Stimulated activated naive CD4-positive, alpha-beta T cell (primary cell): ENCODE results near the gene PCDHB11.
A peak's percentile ranks its signal among the peaks of the same experiment; 100 is the strongest.
"Not testable (repeated sequence)": the region's sequence is repeated elsewhere in the genome, so short reads cannot be mapped to it uniquely, and the experiment has no call there.

Experiments
- DNase-seq, 6 experiments: peaks; one replicate each; lab custom pipeline; 2025; lab: John Stamatoyannopoulos, UW

PCDHB11 gene

DNA sequence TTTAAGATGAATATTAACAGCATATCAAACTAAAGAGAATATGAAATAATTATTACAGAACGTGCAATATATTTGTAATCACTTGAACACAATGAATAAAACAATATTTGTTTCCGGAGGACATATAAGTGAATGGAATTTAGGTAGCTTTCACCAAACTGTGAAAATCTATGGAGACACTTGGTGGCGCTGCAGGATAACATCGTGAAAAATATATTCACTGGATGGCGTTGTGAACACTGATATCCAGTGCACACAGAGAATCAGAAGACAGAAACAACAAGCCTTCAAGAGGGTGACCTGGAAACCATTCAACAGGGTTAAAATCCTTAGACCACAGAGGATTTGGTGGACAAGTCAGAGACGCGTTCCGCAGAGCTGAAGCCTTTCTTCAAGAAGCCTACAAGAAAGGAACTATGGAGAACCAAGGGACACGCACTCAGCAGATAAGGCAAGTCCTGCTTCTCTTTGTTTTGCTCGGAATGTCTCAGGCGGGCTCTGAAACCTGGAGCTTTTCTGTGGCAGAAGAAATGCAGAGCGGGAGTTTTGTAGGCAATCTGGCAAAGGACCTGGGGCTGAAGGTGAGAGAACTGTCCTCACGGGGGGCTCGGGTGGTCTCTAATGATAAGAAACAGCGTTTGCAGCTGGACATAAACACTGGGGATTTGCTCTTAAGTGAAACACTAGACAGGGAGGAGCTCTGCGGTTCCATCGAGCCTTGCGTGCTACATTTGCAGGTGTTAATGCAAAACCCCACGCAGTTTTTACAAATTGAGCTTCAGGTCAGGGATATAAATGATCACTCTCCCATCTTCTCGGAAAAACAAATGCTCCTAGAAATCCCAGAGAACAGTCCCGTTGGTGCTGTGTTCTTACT lies at the start of gene PCDHB11:
PCDHB11 (plus strand) TSS at position 269 of the 877 bp plus-strand sequence; CDS start at position 417, 148 bp downstream.
- no peak for DNase-seq

DNA sequence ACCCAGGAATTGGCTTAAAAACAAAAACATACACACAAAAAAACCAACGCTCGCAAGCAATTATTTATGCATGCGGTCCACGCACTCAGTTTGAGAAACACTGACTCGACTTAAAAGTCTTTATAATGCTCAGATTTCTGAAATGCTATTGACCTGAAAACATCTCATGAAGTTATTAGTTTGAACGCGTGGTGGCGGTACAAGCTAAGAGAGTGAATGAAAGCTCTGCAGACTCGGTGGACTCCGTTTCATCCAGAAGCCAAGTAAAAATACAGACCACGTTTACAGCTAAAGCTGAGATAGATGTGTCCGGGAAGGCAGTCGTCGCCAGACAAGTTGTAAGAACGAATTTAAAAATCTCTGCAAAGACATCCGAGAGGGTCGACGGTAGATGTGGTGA lies 49.6 kb upstream of the PCDHB11 start, which contains the start of gene PCDHB6:
PCDHB6 (plus strand) TSS at position 246 of the 400 bp plus-strand sequence. CDS start 201 bp downstream, outside the sequence.
- no peak for DNase-seq

DNA sequence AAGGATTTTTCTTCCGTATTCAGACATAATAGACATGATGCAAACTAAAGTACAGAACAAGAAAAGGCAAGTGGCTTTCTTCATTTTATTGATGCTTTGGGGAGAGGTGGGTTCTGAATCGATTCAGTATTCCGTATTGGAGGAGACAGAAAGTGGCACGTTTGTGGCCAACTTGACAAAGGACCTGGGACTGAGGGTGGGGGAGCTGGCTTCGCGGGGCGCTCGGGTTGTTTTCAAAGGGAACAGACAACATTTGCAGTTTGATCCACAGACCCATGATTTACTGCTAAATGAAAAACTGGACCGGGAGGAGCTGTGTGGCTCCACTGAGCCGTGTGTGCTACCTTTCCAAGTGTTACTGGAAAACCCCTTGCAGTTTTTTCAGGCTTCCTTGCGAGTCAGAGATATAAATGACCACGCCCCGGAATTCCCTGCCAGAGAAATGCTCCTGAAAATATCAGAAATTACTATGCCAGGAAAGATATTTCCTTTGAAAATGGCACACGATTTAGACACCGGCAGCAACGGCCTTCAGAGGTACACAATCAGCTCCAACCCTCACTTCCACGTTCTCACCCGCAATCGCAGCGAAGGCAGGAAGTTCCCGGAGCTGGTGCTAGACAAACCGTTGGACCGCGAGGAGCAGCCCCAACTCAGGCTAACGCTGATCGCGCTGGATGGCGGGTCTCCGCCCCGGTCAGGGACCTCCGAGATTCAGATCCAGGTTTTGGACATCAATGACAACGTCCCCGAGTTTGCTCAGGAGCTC lies 49.0 kb upstream of the PCDHB11 start:
- DNase-seq: no peak

DNA sequence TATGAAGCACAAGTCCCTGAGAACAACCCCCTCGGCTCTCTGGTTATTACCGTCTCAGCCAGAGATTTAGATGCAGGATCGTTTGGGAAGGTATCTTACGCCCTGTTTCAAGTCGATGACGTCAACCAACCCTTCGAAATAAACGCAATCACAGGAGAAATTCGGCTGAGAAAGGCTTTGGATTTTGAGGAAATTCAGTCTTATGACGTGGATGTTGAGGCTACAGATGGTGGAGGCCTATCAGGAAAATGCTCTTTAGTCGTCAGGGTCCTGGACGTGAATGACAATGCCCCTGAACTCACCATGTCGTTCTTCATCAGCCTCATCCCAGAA lies 48.5 kb upstream of the PCDHB11 start:
- DNase-seq: no peak

DNA sequence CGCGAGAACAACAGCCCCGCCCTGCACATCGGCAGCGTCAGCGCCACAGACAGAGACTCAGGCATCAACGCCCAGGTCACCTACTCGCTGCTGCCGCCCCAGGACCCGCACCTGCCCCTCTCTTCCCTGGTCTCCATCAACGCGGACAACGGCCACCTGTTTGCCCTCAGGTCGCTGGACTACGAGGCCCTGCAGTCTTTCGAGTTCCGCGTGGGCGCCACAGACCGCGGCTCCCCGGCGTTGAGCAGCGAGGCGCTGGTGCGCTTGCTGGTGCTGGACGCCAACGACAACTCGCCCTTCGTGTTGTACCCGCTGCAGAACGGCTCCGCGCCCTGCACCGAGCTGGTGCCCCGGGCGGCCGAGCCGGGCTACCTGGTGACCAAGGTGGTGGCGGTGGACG lies 47.8 kb upstream of the PCDHB11 start:
- DNase-seq: not testable (repeated sequence)

DNA sequence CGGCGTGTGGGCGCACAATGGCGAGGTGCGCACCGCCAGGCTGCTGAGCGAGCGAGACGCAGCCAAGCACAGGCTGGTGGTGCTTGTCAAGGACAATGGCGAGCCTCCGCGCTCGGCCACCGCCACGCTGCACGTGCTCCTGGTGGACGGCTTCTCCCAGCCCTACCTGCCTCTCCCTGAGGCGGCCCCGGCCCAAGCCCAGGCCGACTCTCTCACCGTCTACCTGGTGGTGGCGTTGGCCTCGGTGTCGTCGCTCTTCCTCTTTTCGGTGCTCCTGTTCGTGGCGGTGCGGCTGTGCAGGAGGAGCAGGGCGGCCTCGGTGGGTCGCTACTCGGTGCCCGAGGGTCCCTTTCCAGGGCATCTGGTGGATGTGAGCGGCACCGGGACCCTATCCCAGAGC lies 47.3 kb upstream of the PCDHB11 start:
- not testable (repeated sequence) for DNase-seq

DNA sequence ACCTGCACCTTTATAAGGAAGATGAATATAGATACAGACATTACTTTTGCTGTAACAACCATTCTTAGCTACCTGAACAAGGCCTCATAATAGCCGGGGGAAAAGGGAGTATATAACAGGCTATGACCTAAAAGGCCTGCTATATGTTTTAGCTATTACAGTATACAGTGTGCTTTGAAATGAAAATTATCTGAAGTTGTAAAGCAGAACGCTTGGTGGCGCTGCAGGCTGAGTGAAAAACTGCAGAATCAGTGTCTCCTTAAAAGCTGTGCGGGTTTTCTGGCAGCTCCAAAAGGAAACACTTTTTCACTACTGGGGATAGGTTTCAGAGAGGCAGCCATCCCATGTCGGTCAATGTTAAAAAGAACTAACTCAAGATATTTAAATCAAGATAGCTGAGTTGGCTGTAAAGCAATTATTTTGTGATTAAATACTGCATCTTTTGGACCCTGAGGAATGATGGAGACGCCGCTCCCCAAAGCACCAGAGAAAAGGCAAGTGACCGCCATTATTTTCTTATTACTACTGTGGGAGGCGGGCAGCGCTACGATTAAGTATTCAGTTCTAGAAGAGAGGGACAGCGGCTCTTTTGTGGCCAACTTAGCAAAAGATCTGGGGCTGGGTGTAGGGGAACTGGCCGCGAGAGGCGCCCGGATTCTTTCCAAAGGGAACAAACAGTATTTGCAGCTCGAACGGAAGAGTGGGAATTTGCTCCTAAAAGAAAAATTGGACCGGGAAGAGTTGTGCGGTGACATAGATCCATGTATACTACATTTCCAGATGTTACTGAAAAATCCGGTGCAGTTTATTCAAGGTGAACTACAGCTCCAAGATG lies 43.7 kb upstream of the PCDHB11 start:
- DNase-seq: no peak

DNA sequence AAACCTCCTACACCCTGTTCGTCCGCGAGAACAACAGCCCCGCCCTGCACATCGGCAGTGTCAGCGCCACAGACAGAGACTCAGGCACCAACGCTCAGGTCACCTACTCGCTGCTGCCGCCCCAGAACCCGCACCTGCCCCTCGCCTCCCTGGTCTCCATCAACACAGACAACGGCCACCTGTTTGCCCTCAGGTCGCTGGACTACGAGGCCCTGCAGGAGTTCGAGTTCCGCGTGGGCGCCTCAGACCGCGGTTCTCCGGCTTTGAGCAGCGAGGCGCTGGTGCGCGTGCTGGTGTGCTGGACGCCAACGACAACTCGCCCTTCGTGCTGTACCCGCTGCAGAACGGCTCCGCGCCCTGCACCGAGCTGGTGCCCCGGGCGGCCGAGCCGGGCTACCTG lies 42.1 kb upstream of the PCDHB11 start:
- not testable (repeated sequence) for DNase-seq

DNA sequence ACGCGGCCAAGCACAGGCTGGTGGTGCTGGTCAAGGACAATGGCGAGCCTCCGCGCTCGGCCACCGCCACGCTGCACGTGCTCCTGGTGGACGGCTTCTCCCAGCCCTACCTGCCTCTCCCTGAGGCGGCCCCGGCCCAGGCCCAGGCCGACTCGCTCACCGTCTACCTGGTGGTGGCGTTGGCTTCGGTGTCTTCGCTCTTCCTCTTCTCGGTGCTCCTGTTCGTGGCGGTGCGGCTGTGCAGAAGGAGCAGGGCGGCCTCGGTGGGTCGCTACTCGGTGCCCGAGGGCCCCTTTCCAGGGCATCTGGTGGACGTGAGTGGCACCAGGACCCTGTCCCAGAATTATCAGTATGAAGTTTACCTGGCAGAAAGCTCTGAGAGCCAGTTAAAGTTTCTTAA lies 41.5 kb upstream of the PCDHB11 start:
- DNase-seq: not testable (repeated sequence)

DNA sequence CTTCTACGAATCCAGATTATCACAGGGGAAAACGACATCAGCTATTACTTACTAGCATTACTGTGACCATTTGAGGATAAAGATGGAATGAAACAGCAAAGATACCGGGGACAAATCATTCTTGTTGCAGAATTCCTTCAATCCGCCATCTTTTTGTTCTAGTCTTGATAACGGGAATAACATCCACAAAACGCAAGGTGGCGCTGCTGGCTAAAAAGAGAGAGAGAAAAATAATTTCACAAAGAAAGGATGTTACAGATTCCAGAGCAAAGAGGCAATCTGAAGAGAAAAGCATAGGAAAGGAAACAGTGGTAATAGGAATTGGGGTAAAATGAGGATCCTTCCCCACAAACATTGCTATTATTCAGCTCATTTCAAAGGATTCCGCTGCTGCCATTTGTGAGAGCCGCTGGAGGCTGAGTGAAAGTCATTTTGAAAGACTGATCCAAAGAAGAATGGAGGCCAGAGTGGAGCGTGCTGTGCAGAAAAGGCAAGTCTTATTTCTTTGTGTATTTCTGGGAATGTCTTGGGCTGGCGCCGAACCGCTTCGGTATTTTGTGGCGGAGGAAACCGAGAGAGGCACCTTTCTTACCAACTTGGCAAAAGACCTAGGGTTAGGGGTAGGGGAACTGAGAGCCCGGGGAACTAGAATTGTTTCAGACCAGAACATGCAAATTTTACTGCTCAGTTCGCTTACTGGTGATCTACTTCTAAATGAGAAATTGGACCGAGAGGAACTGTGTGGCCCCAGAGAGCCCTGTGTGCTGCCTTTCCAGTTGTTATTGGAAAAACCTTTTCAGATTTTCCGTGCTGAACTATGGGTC lies 26.8 kb upstream of the PCDHB11 start, which contains the start of gene PCDHB7:
PCDHB7 (plus strand) TSS at position 264 of the 824 bp plus-strand sequence; CDS start at position 456, 192 bp downstream.
- DNase-seq: peak in 2 of 6 experiments; percentile 3 to 7

DNA sequence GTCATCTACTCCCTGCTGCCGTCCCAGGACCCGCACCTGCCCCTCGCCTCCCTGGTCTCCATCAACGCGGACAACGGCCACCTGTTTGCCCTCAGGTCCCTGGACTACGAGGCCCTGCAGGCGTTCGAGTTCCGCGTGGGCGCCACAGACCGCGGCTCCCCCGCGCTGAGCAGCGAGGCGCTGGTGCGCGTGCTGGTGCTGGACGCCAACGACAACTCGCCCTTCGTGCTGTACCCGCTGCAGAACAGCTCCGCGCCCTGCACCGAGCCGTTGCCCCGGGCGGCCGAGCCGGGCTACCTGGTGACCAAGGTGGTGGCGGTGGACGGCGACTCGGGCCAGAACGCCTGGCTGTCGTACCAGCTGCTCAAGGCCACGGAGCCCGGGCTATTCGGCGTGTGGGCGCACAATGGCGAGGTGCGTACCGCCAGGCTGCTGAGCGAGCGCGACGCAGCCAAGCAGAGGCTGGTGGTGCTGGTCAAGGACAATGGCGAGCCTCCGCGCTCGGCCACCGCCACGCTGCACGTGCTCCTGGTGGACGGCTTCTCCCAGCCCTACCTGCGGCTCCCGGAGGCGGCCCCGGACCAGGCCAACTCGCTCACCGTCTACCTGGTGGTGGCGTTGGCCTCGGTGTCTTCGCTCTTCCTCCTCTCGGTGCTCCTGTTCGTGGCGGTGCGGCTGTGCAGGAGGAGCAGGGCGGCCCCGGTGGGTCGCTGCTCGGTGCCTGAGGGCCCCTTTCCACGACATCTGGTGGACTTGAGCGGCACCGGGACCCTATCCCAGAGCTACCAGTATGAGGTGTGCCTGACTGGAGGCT lies 24.9 kb upstream of the PCDHB11 start:
- DNase-seq: not testable (repeated sequence)

DNA sequence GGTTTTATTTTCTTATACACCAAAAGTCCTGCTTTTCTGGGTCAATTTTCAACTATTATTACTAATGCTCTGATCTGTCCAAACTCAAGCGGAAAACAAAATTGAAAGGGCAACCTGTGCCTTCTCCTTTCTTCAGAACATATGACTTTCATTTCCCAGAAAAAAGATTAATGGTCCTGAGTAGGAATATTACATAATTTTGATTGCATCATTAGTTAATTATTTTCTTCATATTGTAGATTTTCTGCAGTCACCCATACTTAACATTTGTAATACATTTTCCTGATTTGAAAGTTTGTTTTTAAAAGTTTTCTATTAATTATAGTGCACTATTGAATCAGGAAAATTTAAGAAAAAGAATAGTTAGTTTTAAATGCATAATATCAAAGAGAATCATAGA lies 23.5 kb upstream of the PCDHB11 start:
- no peak for DNase-seq

DNA sequence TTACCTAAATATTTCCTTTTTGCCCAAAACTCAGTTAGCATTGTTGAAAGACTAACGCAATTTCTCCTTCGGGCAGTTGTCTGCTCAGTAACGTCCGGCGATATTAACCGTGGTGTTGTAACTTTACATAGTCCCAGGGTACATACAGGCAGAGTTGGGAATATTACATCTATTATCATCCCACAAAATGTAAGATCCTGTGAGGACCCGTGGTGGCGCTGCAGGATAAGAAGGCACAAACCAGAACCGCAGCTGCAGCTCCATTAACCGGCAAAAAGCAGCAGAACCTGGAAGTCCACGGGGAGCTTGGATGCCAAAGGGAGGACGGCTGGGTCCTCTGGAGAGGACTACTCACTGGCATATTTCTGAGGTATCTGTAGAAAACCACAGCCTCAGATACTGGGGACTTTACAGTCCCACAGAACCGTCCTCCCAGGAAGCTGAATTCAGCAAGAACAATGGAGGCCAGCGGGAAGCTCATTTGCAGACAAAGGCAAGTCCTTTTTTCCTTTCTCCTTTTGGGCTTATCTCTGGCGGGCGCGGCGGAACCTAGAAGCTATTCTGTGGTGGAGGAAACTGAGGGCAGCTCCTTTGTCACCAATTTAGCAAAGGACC lies 21.7 kb upstream of the PCDHB11 start, which contains the start of gene PCDHB8:
PCDHB8 (plus strand) TSS at position 214 of the 615 bp plus-strand sequence; CDS start at position 459, 245 bp downstream.
- peak in 1 of 6 experiments; percentile 3 for DNase-seq

DNA sequence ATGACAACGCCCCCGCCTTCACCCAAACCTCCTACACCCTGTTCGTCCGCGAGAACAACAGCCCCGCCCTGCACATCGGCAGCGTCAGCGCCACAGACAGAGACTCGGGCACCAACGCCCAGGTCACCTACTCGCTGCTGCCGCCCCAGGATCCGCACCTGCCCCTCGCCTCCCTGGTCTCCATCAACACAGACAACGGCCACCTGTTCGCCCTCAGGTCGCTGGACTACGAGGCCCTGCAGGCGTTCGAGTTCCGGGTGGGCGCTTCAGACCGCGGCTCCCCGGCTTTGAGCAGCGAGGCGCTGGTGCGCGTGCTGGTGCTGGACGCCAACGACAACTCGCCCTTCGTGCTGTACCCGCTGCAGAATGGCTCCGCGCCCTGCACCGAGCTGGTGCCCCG lies 20.1 kb upstream of the PCDHB11 start:
- not testable (repeated sequence) for DNase-seq

DNA sequence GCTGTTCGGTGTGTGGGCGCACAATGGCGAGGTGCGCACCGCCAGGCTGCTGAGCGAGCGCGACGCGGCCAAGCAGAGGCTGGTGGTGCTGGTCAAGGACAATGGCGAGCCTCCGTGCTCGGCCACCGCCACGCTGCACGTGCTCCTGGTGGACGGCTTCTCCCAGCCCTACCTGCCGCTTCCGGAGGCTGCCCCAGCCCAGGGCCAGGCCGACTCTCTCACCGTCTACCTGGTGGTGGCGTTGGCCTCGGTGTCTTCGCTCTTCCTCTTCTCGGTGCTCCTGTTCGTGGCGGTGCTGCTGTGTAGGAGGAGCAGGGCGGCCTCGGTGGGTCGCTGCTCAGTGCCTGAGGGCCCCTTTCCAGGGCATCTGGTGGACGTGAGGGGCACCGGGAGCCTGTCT lies 19.6 kb upstream of the PCDHB11 start:
- not testable (repeated sequence) for DNase-seq

DNA sequence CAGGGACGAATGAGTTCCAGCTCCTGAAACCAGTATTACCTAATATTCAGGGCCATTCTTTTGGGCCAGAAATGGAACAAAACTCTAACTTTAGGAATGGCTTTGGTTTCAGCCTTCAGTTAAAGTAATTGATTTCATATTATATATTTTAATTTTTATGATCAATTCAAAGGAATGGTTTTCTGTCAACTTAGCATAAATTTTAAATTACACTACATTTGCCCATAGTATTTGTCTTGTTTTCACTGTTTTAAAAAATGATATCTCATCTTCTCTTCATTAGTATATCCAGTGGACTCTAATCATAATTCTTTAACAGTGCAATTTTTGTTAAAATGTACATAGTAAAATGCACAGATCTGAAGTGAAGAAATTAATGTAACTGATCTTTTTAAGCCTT lies 19.1 kb upstream of the PCDHB11 start:
- no peak for DNase-seq

DNA sequence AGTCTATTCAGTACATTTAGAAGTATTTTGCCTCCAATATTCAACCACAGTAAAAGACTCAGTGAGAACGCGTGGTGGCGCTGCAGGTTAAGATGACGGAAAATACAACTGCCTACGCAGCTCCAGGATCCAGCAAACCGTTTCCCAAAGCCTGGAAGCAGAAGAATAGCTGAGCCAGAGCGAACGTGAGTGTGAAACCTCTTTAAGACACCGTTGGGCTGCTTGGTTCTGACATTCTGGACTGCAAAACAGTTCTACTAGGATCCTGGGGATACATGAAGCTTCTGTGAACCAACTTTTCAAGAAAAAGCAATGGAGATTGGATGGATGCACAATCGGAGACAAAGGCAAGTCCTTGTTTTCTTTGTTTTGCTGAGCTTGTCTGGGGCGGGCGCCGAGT lies 17.2 kb upstream of the PCDHB11 start, which contains the start of gene PCDHB16:
PCDHB16 (plus strand) TSS at position 140 of the 400 bp plus-strand sequence; CDS start at position 313, 173 bp downstream.
- DNase-seq: no peak

DNA sequence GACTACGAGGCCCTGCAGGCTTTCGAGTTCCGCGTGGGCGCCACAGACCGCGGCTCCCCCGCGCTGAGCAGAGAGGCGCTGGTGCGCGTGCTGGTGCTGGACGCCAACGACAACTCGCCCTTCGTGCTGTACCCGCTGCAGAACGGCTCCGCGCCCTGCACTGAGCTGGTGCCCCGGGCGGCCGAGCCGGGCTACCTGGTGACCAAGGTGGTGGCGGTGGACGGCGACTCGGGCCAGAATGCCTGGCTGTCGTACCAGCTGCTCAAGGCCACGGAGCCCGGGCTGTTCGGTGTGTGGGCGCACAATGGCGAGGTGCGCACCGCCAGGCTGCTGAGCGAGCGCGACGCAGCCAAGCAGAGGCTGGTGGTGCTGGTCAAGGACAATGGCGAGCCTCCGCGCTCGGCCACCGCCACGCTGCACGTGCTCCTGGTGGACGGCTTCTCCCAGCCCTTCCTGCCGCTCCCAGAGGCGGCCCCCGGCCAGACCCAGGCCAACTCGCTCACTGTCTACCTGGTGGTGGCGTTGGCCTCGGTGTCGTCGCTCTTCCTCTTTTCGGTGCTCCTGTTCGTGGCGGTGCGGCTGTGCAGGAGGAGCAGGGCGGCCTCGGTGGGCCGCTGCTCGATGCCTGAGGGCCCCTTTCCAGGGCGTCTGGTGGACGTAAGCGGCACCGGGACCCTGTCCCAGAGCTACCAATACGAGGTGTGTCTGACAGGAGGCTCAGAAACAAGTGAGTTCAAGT lies 15.1 kb upstream of the PCDHB11 start:
- DNase-seq: not testable (repeated sequence)
